NCI-H2227 (cell line): ENCODE data around the gene LRRC70.

Experiments used
- DNase-seq: peaks from one replicate; lab custom pipeline; 2025; ENCODE audit not compliant: unreplicated experiment; lab: John Stamatoyannopoulos, UW

The LRRC70 gene

DNA sequence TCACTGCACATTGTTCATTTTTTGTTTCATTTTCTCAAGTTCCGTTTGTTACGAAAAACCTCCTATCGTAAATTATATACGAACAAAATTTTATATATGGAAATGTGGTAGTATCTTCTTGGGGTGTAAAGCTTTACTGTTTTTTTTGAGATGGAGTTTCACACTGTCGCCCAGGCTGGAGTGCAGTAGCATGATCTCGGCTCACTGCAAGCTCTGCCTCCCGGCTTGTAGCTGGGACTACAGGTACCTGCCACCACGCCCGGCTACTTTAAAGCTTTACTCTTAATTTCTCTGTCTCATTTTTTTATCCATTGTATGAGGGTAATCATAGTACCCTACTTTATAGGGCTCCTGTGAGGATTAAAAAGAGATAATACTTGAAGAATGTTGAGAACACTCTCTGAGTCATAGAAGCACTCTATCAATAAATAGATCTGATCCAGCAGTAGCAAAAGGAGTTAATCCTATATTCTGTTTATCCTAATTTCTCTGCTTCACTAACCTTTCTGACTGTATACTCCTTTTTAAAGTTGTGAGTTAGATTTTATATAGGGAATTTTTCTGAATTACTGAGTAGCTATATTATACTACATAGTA, 5.6 kb upstream of the LRRC70 start:
- DNase-seq, result no peak

GRCh38 chr5:62574599-62574998, 4.0 kb upstream of the LRRC70 start:
- no peak for DNase-seq

- no peak for DNase-seq
These were observed 3.6 kb upstream of the LRRC70 start for GRCh38 chr5:62575066-62575465.

DNA sequence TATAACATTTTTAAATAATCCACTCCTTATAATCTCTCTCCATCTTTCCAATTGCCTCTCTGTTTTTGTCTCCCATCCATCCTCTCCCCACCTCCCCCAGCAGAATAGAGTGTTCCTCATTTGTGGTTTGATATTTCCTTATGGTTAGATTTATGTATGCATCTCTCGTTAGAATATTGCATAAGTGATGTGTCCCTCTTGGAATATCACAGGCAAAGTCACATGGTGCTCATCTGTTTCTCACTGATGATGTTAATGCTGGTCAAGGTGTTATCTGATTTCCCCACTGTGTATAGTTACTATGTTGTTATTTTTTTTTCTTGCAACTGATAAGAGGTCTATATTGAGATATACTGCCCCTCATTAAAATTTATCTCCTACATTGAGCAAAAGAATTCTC, 3.1 kb upstream of the LRRC70 start:
- no peak for DNase-seq

DNA sequence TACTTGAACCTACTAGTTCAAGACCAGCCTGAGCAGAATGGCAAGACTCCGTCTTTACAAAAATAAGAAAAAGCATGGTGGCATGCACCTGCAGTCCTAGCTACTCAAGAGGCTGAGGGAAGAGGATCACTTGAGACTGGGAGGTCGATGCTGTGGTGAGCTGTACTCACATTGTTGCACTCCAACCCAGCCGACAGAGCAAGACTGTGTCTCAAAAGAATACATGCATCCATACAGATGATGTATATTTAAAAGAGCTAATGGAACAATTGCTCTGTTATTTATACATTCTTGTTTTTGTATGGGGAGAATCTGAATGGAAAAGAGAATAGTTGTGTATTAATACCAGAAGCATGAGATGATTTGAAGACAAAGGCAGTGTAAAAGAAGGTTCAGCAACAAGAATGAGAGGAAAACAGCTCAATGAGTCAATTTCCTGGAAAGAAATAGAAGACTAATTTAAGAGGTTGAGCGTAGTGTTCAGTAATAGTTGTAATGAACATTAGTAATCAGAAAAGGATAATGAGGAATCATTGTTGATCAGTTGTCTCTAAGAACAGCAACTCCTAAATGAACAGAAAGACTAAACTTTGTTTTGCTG, 1.9 kb upstream of the LRRC70 start:
- DNase-seq, result no peak

DNA sequence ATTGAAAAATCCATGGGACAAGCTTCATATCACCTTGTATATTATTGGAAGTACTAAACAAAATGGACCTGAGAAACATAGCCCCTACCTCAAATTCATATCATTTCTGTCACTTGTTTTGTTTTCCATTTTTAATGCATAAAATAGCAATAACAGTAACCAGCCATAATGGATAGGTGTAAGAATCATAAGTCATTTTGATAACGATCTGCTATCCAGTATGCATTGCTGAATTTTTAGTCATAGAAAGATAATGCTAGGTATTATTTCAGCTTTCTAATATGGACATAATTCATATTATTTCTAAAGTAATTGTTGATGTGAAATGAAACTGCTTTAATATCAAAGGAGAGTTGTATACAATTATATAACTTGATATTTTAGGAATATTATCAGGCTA, 1.1 kb upstream of the LRRC70 start:
- DNase-seq, result no peak

- no peak for DNase-seq
These were observed 1.1 kb downstream of the LRRC70 start for GRCh38 chr5:62579761-62580160.

- no peak for DNase-seq
These were observed 3.4 kb downstream of the LRRC70 start for GRCh38 chr5:62581836-62582597.

- no peak for DNase-seq
These were observed 5.8 kb downstream of the LRRC70 start for GRCh38 chr5:62584391-62584790.

GRCh38 chr5:62585306-62585705, 6.7 kb downstream of the LRRC70 start:
- DNase-seq, result no peak

- DNase-seq, result no peak
These were observed 7.1 kb downstream of the LRRC70 start for GRCh38 chr5:62585751-62586150.

GRCh38 chr5:62587737-62588136, 9.1 kb downstream of the LRRC70 start:
- DNase-seq, result no peak

DNA sequence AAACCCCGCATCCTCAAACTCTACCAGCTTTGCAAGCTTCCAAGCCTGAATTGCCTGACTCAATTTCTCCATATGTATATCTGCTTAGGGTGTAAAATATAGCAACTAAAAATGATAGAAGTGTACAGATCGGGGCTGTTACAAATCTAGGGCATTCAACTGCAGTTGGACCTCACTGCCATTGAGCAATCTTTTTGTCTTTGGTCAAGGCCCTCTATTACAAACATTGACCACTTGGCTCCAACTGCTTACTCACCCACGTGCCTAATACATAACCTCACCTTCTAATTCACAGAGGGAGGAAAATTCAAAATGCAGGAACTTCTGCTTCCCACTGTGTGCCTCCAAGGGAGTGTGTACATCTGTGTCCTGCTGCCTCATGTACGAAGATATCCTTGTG, 10.0 kb downstream of the LRRC70 start:
- DNase-seq, result no peak

- DNase-seq, result no peak
These were observed 10.9 kb downstream of the LRRC70 start for GRCh38 chr5:62589504-62589903.

DNA sequence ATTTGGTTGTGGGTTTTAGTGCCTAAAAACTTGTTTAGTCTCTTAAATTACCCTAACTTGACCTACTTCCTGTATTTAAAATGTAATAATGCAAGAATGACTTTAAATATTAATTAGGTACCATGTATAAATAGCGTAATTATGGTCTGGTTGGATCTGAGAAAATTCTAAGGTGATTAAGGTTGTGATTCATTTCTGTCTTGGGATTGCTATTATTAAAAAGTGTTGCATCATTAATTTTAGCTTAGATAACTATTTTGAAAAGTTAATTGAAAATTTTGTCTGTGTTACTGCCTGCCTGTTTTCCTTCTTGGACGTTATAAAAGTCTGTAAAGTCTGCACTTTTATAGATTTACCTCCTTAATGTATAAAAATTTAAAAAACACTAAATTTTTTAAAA, 11.8 kb downstream of the LRRC70 start:
- DNase-seq, result no peak

GRCh38 chr5:62592558-62592957, 13.9 kb downstream of the LRRC70 start:
- DNase-seq, result no peak

- no peak for DNase-seq
These were observed 14.7 kb downstream of the LRRC70 start for GRCh38 chr5:62593331-62593730.

DNA sequence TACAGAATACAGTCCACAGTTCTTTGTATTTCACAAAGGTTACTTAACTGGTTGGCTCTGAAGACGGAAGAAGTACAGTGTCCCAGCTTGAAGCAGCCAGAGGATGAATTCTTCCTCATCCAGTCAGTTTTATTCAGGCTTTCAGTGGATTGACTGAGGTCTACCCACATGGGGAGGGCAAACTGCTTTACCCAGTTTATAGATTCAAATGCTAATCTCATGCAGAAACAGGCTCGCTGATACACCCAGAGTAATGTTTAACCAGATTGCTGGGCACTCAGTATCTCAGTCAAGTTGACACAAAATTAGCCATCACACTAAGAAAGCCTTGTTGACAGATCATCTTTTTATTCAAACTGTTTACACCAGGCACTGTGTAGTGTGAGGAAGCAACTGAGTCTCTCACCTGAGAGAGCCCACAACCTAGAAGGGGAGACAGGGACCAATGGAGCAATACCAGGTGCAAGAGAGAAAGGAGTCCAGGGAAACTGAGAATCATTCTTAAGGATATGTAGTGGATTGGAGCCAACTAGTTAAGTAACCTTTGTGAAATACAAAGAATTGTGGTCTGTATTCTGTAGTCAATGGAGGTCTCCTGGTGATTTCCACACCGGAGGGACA, 15.9 kb downstream of the LRRC70 start:
- no peak for DNase-seq

GRCh38 chr5:62596096-62596495, 17.5 kb downstream of the LRRC70 start:
- no peak for DNase-seq

DNA sequence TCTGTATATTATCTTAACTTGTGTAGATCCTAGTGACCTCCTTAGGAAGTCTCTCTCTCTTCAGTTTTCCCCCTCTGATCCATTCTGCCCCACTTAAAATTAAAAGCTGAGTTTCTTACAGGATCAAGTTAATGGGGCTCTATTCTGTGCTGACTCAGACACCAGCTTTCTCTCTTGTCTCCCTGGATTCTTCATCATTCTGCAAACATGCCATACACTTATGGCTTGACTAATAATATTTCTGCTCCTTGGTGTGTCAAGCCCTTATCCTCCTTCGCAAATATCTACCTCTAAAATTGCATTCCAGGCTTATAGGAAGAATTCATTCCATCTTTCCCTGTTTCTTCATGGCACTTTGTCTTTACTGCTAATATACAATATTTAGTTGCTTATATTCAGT, 18.1 kb downstream of the LRRC70 start:
- no peak for DNase-seq

- DNase-seq, result no peak
These were observed 18.7 kb downstream of the LRRC70 start for GRCh38 chr5:62597314-62597713.
